COR-L47 (cell line): ENCODE measurements around the gene DPEP3.

ENCODE experiments used
- DNase-seq: peaks from one replicate; lab custom pipeline; 2025; lab: John Stamatoyannopoulos, UW

The DPEP3 gene

GRCh38 chr16:67930678-67931211 is 49.6 kb downstream of the DPEP3 start:
- no peak for DNase-seq

GRCh38 chr16:67930191-67930590 is 50.1 kb downstream of the DPEP3 start:
- DNase-seq: no peak

GRCh38 chr16:67928561-67929364 is 51.5 kb downstream of the DPEP3 start:
- peak; percentile 85 for DNase-seq

- no peak for DNase-seq
Observed at GRCh38 chr16:67928147-67928546, 52.2 kb downstream of the DPEP3 start.

- no peak for DNase-seq
Observed at GRCh38 chr16:67927131-67927941, 53.0 kb downstream of the DPEP3 start.

- DNase-seq: peak; percentile 95
Observed at GRCh38 chr16:67926181-67926750, 54.0 kb downstream of the DPEP3 start.
